Adrenal gland (tissue), 12 donors: Measurements from ENCODE around the gene POLR1E. TPM values are rescaled to one million over a fixed set of nuclear protein-coding genes. Genes with fewer than 3 reads are reported as not detected.
A peak's percentile ranks its signal among the peaks of the same experiment; 100 is the strongest.
"Not testable (repeated sequence)": the region's sequence is repeated elsewhere in the genome, so short reads cannot be mapped to it uniquely, and the experiment has no call there.

Experiments used
- DNase-seq, 7 donors: peaks; one replicate each; pipeline ENCODE4 v3.0.0-alpha.2; 2019 to 2020
- H3K27ac ChIP-seq, 5 donors: fragments of 200-600 bp; sonication (generic) in 4 of 5; 1 replicate in 3 of 5; 2 replicates in 2 of 5; pipeline versions ENCODE4 v1.5.1 to v1.8.0; 2016 to 2020; ENCODE audit warnings: mild to moderate bottlenecking in 1 of 5
- H3K27me3 ChIP-seq: fragments of 200-600 bp; 2 replicates; pipeline ENCODE4 v1.8.0; 2021
- H3K36me3 ChIP-seq, 2 donors: fragments of 200-600 bp; replicated peaks in 1 of 2; 1 replicate in 1 of 2; 2 replicates in 1 of 2; pipeline versions ENCODE4 v1.5.1 to v1.8.0; 2018 to 2022
- H3K4me1 ChIP-seq, 2 donors: fragments of 200-600 bp; replicated peaks in 1 of 2; 1 replicate in 1 of 2; 2 replicates in 1 of 2; pipeline versions ENCODE4 v1.5.1 to v1.8.0; 2018 to 2021
- H3K4me3 ChIP-seq, 4 donors: fragments of 200-600 bp; sonication (generic) in 3 of 4; one replicate each; pipeline ENCODE4 v1.5.1; 2016 to 2018
- H3K9me3 ChIP-seq, 3 donors: fragments of 200-600 bp; sonication (generic) in 1 of 3; replicated peaks in 1 of 3; 1 replicate in 2 of 3; 2 replicates in 1 of 3; pipeline versions ENCODE4 v1.5.1 to v1.8.0; 2016 to 2021
- CTCF ChIP-seq, 6 experiments: fragments of 450-650 bp in 4 of 6; fragments of 200-600 bp in 2 of 6; sonication (generic) in 1 of 6; IDR thresholded peaks; 1 replicate in 5 of 6; 2 replicates in 1 of 6; pipeline versions ENCODE4 v1.5.1 to v1.8.0; 2016 to 2021; ENCODE audit warnings: antibody characterized with exemption in 6 of 6, mild to moderate bottlenecking in 2 of 6, moderate library complexity in 1 of 6
- POLR2A ChIP-seq, 2 donors: fragments of 450-650 bp; IDR thresholded peaks; one replicate each; pipeline ENCODE4 v1.6.1; 2017; ENCODE audit warnings: antibody characterized with exemption in 2 of 2, mild to moderate bottlenecking in 2 of 2, moderate library complexity in 1 of 2
- WGBS, 4 donors: extraction: QIAGEN DNeasy Blood & Tissue Kit in 2 of 4; methylation state at CpG; one replicate each; pipeline versions ENCODE4 v1.1.5 to v1.1.7; 2013 to 2017; 5-methylcytosine and 5-hydroxymethylcytosine counted together
- intact Hi-C, 2 donors: fragments of 100-400 bp; cut with DNase I; formaldehyde crosslinking; loops; one replicate each; pipeline versions ENCODE4 v1.14.1 to v1.15.0; 2022 to 2023
- polyA plus RNA-seq, 3 donors: library from polyadenylated mRNA; stranded (reverse); fragments of 200-250 nt in 2 of 3; fragments of 350-450 nt in 1 of 3; fragmentation: Illumina TruSeq in 1 of 3; extraction: RNeasy Lipid Tissue Mini Kit (QIAGEN cat#74804) in 1 of 3; gene quantifications; one replicate each; pipeline ENCODE4 v1.2.3, GENCODE V29; 2013 to 2014
- total RNA-seq, 9 donors: library from RNA; depleted of rRNA in 4 of 9; stranded (reverse); fragments of >200 nt in 4 of 9; fragments of 120-200 nt in 1 of 9; fragmentation: NEBNext Ultra II Directional in 1 of 9; extraction: Animal tissue kit (Norgen Biotek cat#: 25700) in 1 of 9; gene quantifications; one replicate each; pipeline versions ENCODE4 v1.1.0 to v1.2.4, GENCODE V29; 2013 to 2023
- donor health status: healthy with polysubstance abuse.
- donor health status: Bipolar disorder and iron deficiency.
- donor health status: DM: yes; HTN: yes; CAD: no.
- donor health status: DM: no; HTN: no; CAD: no.
- donor health status: DM: no; HTN: no; CAD: no.
- donor health status: DM: yes; HTN: yes; CAD: no.

The POLR1E gene
- total and polyA plus RNA-seq, 12 donors, result 12.6 to 113 (median 20.9) TPM

- Histone ChIP-seq H3K4me1 (no peaks in the 10 kb centered on the region), H3K27me3 (no peaks in the 10 kb centered on the region), H3K27ac (no peak overlapping the region), H3K9me3 (no peaks in the 10 kb centered on the region), H3K36me3 (peaks cover 0 to 12% of the 10 kb centered on the region in 2 donors), H3K4me3 (no peak overlapping the region)
- WGBS, 4 donors, result 86 to 98% (median 93%) methylated on average over 3 of the region's 3 CpGs
- peak in 1 of 7 donors; percentile 31 for DNase-seq
- intact Hi-C loops, result no loop called here
- TF ChIP-seq POLR2A (IDR thresholded peaks at IDR 0.05) (no peak), CTCF (IDR thresholded peaks at IDR 0.05) (peak in 2 of 6 experiments; percentile 10 to 25)
Observed at GRCh38 chr9:37508834-37509206, 23.1 kb downstream of the POLR1E start.

GRCh38 chr9:37509536-37509935 lies 23.8 kb downstream of the POLR1E start:
- Histone ChIP-seq H3K4me1 (no peaks in the 10 kb centered on the region), H3K36me3 (peaks cover 0 to 12% of the 10 kb centered on the region in 2 donors), H3K27me3 (no peaks in the 10 kb centered on the region), H3K27ac (no peak overlapping the region), H3K4me3 (no peak overlapping the region), H3K9me3 (no peaks in the 10 kb centered on the region)
- intact Hi-C loops, result no loop called here
- DNase-seq, result no peak
- TF ChIP-seq CTCF (IDR thresholded peaks at IDR 0.05), result no peak
- TF ChIP-seq POLR2A (IDR thresholded peaks at IDR 0.05), result no peak
- WGBS, 4 donors, result 91 to 97% (median 95%) methylated on average over 7 of the region's 7 CpGs

GRCh38 chr9:37510053-37510452 lies 24.3 kb downstream of the POLR1E start:
- H3K4me1 ChIP-seq, intact Hi-C loops, DNase-seq, H3K27ac ChIP-seq, H3K4me3 ChIP-seq, H3K27me3 ChIP-seq, H3K9me3 ChIP-seq: not testable (repeated sequence)
- WGBS, 4 donors, result 83 to 93% (median 88%) methylated on average over 5 of the region's 5 CpGs
- peaks cover 0 to 12% of the 10 kb centered on the region in 2 donors for H3K36me3 ChIP-seq

- no peak for DNase-seq
- WGBS, 4 donors, result 89 to 96% (median 93%) methylated on average over 8 to 15 of the region's 15 CpGs
- no peak overlapping the region for H3K27ac ChIP-seq
- H3K4me3 ChIP-seq, result no peak overlapping the region
- H3K9me3 ChIP-seq, result no peaks in the 10 kb centered on the region
- intact Hi-C loops, result no loop called here
- no peaks in the 10 kb centered on the region for H3K4me1 ChIP-seq
- TF ChIP-seq POLR2A (IDR thresholded peaks at IDR 0.05), result no peak
- no peak for TF ChIP-seq CTCF (IDR thresholded peaks at IDR 0.05)
- peaks cover 0 to 17% of the 10 kb centered on the region in 2 donors for H3K36me3 ChIP-seq
- no peaks in the 10 kb centered on the region for H3K27me3 ChIP-seq
Observed at GRCh38 chr9:37511016-37512010, 25.6 kb downstream of the POLR1E start.
